AG04450 (cell line): Measurements from ENCODE around the gene MRPL10. TPM values are rescaled to one million over a fixed set of nuclear protein-coding genes. Genes with fewer than 3 reads are reported as not detected.

Experiments used
- CTCF ChIA-PET: fragments of 300-600, 350-600 bp; formaldehyde crosslinking; extraction: SDS; loops from one replicate; lab custom pipeline; 2022; ENCODE audit warnings: antibody characterized with exemption, inconsistent platforms; lab: Charles Lee
- POLR2A ChIA-PET: fragments of 350-600 bp; formaldehyde crosslinking; extraction: SDS; loops from one replicate; lab custom pipeline; 2021; ENCODE audit warnings: antibody characterized with exemption, inconsistent platforms; lab: Yijun Ruan, JAX
- DNase-seq: peaks from one replicate; pipeline ENCODE4 v3.0.0-alpha.2; 2011; ENCODE audit warnings: low read depth, low spot score
- H3K27ac ChIP-seq: one replicate; pipeline ENCODE4 v1.5.1; 2012; ENCODE audit warnings: low read depth, low read length, control low read depth
- H3K27me3 ChIP-seq: one replicate; pipeline ENCODE4 v1.6.0; 2012; ENCODE audit warnings: low read length; ENCODE audit not compliant: control insufficient read depth, insufficient read depth
- H3K4me3 ChIP-seq: 2 replicates; pipeline ENCODE4 v1.5.1; 2011; ENCODE audit warnings: mild to moderate bottlenecking, low read depth, low read length, control low read depth
- H3K9me3 ChIP-seq: 2 replicates; pipeline ENCODE4 v1.5.1; 2012; ENCODE audit warnings: low read length; ENCODE audit not compliant: control insufficient read depth, insufficient read depth
- polyA plus RNA-seq: library from polyadenylated mRNA; depleted of rRNA; stranded (reverse); fragments of >200 nt; gene quantifications from 2 replicates; pipeline ENCODE4 v1.2.3, GENCODE V29; 2011
- TF ChIP-seq, protein P1 (sequence below): IDR thresholded peaks from 2 replicates; pipeline ENCODE4 v1.5.1; 2011; ENCODE audit warnings: low read depth, low read length, control low read depth, inconsistent platforms

The MRPL10 gene
- polyA plus RNA-seq, 1 experiment = 64.4 TPM

DNA sequence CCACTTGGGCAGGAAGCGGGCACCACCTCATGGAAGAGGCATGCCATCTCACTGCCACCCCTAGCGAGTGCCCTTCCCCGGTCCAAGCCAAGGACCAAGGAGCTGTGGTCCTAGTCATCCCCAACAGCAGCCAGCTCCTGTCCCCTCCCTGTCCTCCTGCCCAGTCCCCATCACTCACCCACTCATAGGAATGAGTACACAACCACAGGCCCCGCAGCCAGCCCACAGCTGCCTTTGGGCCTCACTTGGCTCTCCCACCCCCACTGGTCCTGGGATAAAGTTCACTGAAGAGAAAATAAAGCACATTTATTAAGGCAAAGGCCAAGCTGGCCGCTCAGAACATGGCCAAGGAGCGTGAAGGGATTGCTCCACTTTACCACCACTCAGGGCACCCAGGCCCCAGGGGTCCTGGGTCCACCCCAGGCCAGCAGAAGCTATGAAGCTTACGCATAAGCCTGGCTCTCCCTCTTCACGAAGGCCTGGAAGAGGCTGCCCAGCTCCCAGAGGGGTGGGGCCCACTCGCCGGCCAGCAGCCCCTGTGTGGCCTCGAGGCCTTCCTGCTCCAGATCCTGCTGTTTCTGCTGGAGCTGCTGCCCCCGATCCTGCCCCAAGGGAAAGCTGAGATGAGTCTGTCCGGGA is 6.2 kb upstream of the MRPL10 start:
- Histone ChIP-seq H3K27ac (no peak overlapping the region), H3K27me3 (no peaks in the 10 kb centered on the region), H3K4me3 (no peak overlapping the region), H3K9me3 (no peaks in the 10 kb centered on the region; the same call in 1 of the 2 replicates)
- no peak for DNase-seq
- POLR2A ChIA-PET = no interaction called here
- CTCF ChIA-PET = interaction anchor here (0.5 to 3.4 kb wide), 2 partner anchors 53 to 81 kb away, joined by 5 to 16 read pairs; no protein-coding TSS in a partner anchor
- TF ChIP-seq, protein P1, sequence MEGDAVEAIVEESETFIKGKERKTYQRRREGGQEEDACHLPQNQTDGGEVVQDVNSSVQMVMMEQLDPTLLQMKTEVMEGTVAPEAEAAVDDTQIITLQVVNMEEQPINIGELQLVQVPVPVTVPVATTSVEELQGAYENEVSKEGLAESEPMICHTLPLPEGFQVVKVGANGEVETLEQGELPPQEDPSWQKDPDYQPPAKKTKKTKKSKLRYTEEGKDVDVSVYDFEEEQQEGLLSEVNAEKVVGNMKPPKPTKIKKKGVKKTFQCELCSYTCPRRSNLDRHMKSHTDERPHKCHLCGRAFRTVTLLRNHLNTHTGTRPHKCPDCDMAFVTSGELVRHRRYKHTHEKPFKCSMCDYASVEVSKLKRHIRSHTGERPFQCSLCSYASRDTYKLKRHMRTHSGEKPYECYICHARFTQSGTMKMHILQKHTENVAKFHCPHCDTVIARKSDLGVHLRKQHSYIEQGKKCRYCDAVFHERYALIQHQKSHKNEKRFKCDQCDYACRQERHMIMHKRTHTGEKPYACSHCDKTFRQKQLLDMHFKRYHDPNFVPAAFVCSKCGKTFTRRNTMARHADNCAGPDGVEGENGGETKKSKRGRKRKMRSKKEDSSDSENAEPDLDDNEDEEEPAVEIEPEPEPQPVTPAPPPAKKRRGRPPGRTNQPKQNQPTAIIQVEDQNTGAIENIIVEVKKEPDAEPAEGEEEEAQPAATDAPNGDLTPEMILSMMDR = no peak

DNA sequence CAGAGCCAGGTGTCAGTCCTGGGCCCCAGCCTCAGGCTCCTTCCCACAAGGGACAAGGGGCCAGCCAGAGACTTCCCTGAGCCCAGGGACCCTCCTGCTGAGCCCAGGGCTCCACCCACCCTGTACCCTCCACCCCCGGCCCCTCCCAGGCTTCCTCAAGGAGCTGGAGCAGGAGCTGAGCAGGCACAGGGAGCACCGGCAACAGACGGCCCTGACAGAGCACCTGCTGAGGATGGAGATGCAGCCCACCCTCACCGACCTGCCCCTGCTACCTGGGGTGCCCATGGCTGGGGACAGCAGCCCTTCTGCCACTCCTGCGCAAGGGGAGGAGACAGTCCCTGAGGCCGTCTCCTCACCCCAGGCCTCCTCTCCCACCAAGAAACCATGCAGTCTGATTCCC is 5.3 kb upstream of the MRPL10 start:
- no peak for DNase-seq
- TF ChIP-seq, protein P1 = no peak
- Histone ChIP-seq H3K27me3 (no peaks in the 10 kb centered on the region), H3K27ac (no peak overlapping the region), H3K4me3 (no peak overlapping the region), H3K9me3 (no peaks in the 10 kb centered on the region; the same call in 1 of the 2 replicates)
- POLR2A ChIA-PET = no interaction called here
- CTCF ChIA-PET = interaction anchor here (3.4 kb wide), 1 partner anchor 54 kb away, joined by 16 read pairs; no protein-coding TSS in a partner anchor

DNA sequence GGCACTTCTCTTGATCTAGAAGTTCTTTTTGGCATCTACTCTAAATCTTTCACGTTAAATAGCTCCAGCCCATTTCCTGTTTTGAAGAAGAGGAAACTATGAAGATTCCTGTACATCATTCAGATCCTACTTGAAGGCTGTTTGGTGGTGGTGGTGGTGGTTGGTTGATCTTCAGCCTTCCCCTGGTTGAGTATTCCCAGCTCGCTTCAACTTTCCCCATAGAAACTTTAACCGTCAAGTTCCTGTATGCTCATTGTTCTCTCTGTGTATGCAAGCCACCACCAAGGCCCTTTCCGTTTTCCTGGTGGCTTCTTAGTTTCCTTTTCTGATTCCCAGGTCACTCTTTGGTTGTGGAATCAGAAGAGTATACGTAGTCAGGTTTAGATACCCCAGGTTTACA is 3.4 kb upstream of the MRPL10 start:
- Histone ChIP-seq H3K9me3 (no peaks in the 10 kb centered on the region), H3K4me3 (no peak overlapping the region), H3K27ac (no peak overlapping the region), H3K27me3 (no peaks in the 10 kb centered on the region)
- TF ChIP-seq, protein P1 = no peak
- DNase-seq = no peak
- ChIA-PET CTCF (interaction anchor here (0.7 kb wide), 1 partner anchor 115 kb away, joined by 3 read pairs; no protein-coding TSS in a partner anchor), POLR2A (no interaction called here)

DNA sequence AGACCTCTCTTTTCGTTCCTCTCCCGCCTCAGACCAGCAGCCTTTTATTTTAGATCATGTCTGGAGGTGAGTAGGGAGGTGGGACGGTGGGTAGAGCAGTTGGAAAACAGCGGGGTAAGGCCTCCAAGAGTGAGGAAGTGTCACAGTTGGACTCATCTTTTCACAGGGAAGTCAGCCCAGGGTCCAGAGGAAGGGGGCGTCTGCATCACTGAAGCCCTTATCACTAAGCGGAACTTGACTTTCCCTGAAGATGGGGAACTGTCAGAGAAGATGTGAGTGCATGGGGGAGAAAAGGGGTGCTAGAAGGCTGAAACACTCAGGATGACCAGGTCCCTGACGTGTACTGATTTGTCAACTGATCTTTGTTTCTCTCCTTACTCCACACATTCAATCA is 590 bp upstream of the MRPL10 start:
- Histone ChIP-seq H3K4me3 (peak overlapping the region; percentile 98), H3K9me3 (no peaks in the 10 kb centered on the region), H3K27me3 (no peaks in the 10 kb centered on the region), H3K27ac (no peak overlapping the region)
- TF ChIP-seq, protein P1 = no peak
- ChIA-PET POLR2A (interaction anchor here (0.6 to 1.6 kb wide), 8 partner anchors 9 to 159 kb away, joined by 3 to 19 read pairs (median 6); partner anchors contain the start of genes OSBPL7, SCRN2 and SP2), CTCF (interaction anchor here (0.8 to 2.0 kb wide), 5 partner anchors 8 to 169 kb away, joined by 3 to 25 read pairs (median 5); partner anchors contain the start of gene SCRN2)
- DNase-seq = no peak
